OCI-LY1 (cell line): ENCODE data around the gene ASCC2.
A peak's percentile ranks its signal among the peaks of the same experiment; 100 is the strongest.

Source experiments
- EZH2 ChIP-seq: fragments of 200-600 bp; sonication (generic), shearing (Covaris generic); IDR thresholded peaks from 2 replicates; pipeline ENCODE4 v1.8.0; 2017; ENCODE audit warnings: borderline replicate concordance, mixed run types, mild to moderate bottlenecking, antibody characterized with exemption, low read length, moderate library complexity, mixed read lengths
- TF ChIP-seq, protein P1 (sequence below): fragments of 200-600 bp; sonication (generic), shearing (Covaris generic); IDR thresholded peaks from 2 replicates; pipeline ENCODE4 v1.5.1; 2017; ENCODE audit warnings: mild to moderate bottlenecking, antibody characterized with exemption, low read length, moderate library complexity, mixed read lengths

DNA sequence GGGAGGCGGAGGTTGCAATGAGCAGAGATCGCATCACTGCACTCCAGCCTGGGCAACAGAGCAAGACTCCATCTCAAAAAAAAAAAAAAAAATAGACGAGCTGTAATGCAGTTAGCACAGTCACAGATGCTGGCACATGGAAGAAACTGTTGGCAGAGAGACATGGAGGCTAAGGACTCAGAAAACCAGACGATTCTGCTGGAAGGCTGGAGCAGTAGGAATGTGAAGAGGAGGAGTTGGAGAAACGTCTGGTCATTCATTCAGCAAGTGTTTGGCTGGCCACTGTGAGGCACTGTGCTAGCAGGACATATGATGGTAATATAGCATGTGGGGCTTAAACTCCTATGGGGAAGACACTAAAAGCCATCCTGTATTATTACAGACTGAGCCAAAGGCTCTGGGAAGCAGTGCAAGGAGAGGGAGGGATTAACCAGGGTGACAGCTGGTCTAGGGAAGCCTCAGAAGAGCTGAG, 65.9 kb downstream of the ASCC2 start:
- no peak for TF ChIP-seq EZH2
- TF ChIP-seq, protein P1, sequence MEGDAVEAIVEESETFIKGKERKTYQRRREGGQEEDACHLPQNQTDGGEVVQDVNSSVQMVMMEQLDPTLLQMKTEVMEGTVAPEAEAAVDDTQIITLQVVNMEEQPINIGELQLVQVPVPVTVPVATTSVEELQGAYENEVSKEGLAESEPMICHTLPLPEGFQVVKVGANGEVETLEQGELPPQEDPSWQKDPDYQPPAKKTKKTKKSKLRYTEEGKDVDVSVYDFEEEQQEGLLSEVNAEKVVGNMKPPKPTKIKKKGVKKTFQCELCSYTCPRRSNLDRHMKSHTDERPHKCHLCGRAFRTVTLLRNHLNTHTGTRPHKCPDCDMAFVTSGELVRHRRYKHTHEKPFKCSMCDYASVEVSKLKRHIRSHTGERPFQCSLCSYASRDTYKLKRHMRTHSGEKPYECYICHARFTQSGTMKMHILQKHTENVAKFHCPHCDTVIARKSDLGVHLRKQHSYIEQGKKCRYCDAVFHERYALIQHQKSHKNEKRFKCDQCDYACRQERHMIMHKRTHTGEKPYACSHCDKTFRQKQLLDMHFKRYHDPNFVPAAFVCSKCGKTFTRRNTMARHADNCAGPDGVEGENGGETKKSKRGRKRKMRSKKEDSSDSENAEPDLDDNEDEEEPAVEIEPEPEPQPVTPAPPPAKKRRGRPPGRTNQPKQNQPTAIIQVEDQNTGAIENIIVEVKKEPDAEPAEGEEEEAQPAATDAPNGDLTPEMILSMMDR: peak; percentile 44
